ENCODE results near the gene LARP4B.
A peak's percentile ranks its signal among the peaks of the same experiment; 100 is the strongest.
"Not testable (repeated sequence)": the region's sequence is repeated elsewhere in the genome, so short reads cannot be mapped to it uniquely, and the experiment has no call there.

Gene LARP4B

GRCh38 chr10:786633-787474, 144.7 kb downstream of the LARP4B start:
- no peak for DNase-seq (ENCODE audit: low spot score)

GRCh38 chr10:785861-786214, 145.7 kb downstream of the LARP4B start:
- no peak for DNase-seq (ENCODE audit: low spot score)

- DNase-seq (ENCODE audit: low spot score), result no peak
These were observed 146.2 kb downstream of the LARP4B start for GRCh38 chr10:785089-785860.

GRCh38 chr10:784403-785088, 147.0 kb downstream of the LARP4B start:
- peak; percentile 83 for DNase-seq (ENCODE audit: low spot score)

- no peak for DNase-seq (ENCODE audit: low spot score)
These were observed 148.5 kb downstream of the LARP4B start for GRCh38 chr10:782751-783648.

GRCh38 chr10:780536-781524, 150.7 kb downstream of the LARP4B start:
- DNase-seq (ENCODE audit: low spot score), result no peak

GRCh38 chr10:778626-779330, 152.7 kb downstream of the LARP4B start:
- peak; percentile 41 for DNase-seq (ENCODE audit: low spot score)

- no peak for DNase-seq (ENCODE audit: low spot score)
These were observed 153.5 kb downstream of the LARP4B start for GRCh38 chr10:777913-778479.

- DNase-seq (ENCODE audit: low spot score), result no peak
These were observed 154.7 kb downstream of the LARP4B start for GRCh38 chr10:776772-777171.

- DNase-seq (ENCODE audit: low spot score), result peak; percentile 62
These were observed 156.0 kb downstream of the LARP4B start for GRCh38 chr10:775245-776075.

GRCh38 chr10:774661-775244, 156.8 kb downstream of the LARP4B start:
- no peak for DNase-seq (ENCODE audit: low spot score)

- DNase-seq (ENCODE audit: low spot score), result no peak
These were observed 157.3 kb downstream of the LARP4B start for GRCh38 chr10:774223-774622.

- no peak for DNase-seq (ENCODE audit: low spot score)
These were observed 157.8 kb downstream of the LARP4B start for GRCh38 chr10:773562-774161.

GRCh38 chr10:772227-772637, 159.3 kb downstream of the LARP4B start:
- DNase-seq (ENCODE audit: low spot score), result no peak

- no peak for DNase-seq (ENCODE audit: low spot score)
These were observed 159.9 kb downstream of the LARP4B start for GRCh38 chr10:771647-772046.

GRCh38 chr10:770975-771374, 160.5 kb downstream of the LARP4B start:
- no peak for DNase-seq (ENCODE audit: low spot score)

GRCh38 chr10:770048-770712, 161.3 kb downstream of the LARP4B start:
- not testable (repeated sequence) for DNase-seq (ENCODE audit: low spot score)

All from kidney tubule cell (primary cell).